Stimulated activated CD8-positive, alpha-beta memory T cell treated with anti-CD3 and anti-CD28 coated beads, Interleukin-12 subunit alpha, Interleukin-12 subunit beta, amount 100 ng/mL, for 24 hours (primary cell): ENCODE results near the gene ATP10B.
"Not testable (repeated sequence)": the region's sequence is repeated elsewhere in the genome, so short reads cannot be mapped to it uniquely, and the experiment has no call there.

ENCODE experiments used
- DNase-seq: peaks from one replicate; pipeline ENCODE4 v3.0.0-alpha.2; 2020; ENCODE audit errors: extremely low read depth

Gene ATP10B

GRCh38 chr5:160831801-160832200 lies 20.2 kb downstream of the ATP10B start:
- DNase-seq: no peak

- DNase-seq: no peak
Measured at GRCh38 chr5:160824301-160825001, 27.6 kb downstream of the ATP10B start.

- not testable (repeated sequence) for DNase-seq
Measured at GRCh38 chr5:160812996-160813395, 39.0 kb downstream of the ATP10B start.

- DNase-seq: no peak
Measured at GRCh38 chr5:160805376-160805775, 46.6 kb downstream of the ATP10B start.

GRCh38 chr5:160802592-160802991 lies 49.4 kb downstream of the ATP10B start:
- DNase-seq: no peak

GRCh38 chr5:160800375-160801275 lies 51.4 kb downstream of the ATP10B start:
- no peak for DNase-seq

- DNase-seq: no peak
Measured at GRCh38 chr5:160799184-160799583, 52.8 kb downstream of the ATP10B start.

GRCh38 chr5:160797020-160797419 lies 55.0 kb downstream of the ATP10B start:
- no peak for DNase-seq

GRCh38 chr5:160793530-160793899 lies 58.5 kb downstream of the ATP10B start:
- no peak for DNase-seq

- no peak for DNase-seq
Measured at GRCh38 chr5:160792732-160793529, 59.1 kb downstream of the ATP10B start.

GRCh38 chr5:160792281-160792680 lies 59.7 kb downstream of the ATP10B start:
- DNase-seq: no peak

GRCh38 chr5:160789219-160789859 lies 62.7 kb downstream of the ATP10B start:
- DNase-seq: no peak

- DNase-seq: no peak
Measured at GRCh38 chr5:160788102-160788660, 63.8 kb downstream of the ATP10B start.

- DNase-seq: no peak
Measured at GRCh38 chr5:160787240-160787639, 64.8 kb downstream of the ATP10B start.

- no peak for DNase-seq
Measured at GRCh38 chr5:160774666-160775315, 77.2 kb downstream of the ATP10B start.

GRCh38 chr5:160773646-160774410 lies 78.2 kb downstream of the ATP10B start:
- DNase-seq: no peak

GRCh38 chr5:160772854-160773253 lies 79.2 kb downstream of the ATP10B start:
- DNase-seq: no peak

- no peak for DNase-seq
Measured at GRCh38 chr5:160770718-160771117, 81.3 kb downstream of the ATP10B start.

- DNase-seq: no peak
Measured at GRCh38 chr5:160769301-160769700, 82.7 kb downstream of the ATP10B start.

- no peak for DNase-seq
Measured at GRCh38 chr5:160767062-160767461, 84.9 kb downstream of the ATP10B start.
